PC-3 (cell line): ENCODE results near the gene UTS2.

ENCODE experiments used
- EZH2 ChIP-seq: fragments of 300-600 bp; sonication (generic); IDR thresholded peaks from one replicate; pipeline ENCODE4 v1.6.1; 2017; ENCODE audit warnings: antibody characterized with exemption, mild to moderate bottlenecking, low read length; ENCODE audit not compliant: unreplicated experiment
- TF ChIP-seq, protein P1 (sequence below): fragments of 300-600 bp; sonication (generic); conservative IDR thresholded peaks from 2 replicates; pipeline ENCODE4 v1.5.1; 2017; ENCODE audit warnings: antibody characterized with exemption, low read depth, mild to moderate bottlenecking, low read length

DNA sequence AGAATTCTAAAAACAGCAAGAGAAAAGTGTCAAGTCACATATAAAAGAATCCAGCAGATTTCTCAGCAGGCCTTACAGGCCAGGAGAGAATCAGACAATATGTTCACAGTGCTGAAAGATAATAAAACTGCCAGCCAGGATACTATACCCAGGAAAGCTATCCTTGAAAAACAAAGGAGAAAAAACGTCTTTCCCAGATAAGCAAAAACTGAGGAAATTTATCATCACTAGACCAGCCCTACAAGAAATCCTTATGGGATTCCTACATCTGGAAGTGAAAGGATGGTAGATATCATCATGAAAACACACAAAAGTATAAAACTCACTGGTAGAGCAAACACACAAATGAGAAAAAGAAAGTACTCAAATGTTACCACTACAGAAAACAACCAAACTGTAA, 25.2 kb upstream of the UTS2 start:
- TF ChIP-seq, protein P1, sequence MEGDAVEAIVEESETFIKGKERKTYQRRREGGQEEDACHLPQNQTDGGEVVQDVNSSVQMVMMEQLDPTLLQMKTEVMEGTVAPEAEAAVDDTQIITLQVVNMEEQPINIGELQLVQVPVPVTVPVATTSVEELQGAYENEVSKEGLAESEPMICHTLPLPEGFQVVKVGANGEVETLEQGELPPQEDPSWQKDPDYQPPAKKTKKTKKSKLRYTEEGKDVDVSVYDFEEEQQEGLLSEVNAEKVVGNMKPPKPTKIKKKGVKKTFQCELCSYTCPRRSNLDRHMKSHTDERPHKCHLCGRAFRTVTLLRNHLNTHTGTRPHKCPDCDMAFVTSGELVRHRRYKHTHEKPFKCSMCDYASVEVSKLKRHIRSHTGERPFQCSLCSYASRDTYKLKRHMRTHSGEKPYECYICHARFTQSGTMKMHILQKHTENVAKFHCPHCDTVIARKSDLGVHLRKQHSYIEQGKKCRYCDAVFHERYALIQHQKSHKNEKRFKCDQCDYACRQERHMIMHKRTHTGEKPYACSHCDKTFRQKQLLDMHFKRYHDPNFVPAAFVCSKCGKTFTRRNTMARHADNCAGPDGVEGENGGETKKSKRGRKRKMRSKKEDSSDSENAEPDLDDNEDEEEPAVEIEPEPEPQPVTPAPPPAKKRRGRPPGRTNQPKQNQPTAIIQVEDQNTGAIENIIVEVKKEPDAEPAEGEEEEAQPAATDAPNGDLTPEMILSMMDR = no peak
- no peak for TF ChIP-seq EZH2
